Peyer's patch (tissue), 4 donors: ENCODE data around the gene GABRD. TPM values are rescaled to one million over a fixed set of nuclear protein-coding genes. Genes with fewer than 3 reads are reported as not detected.
A peak's percentile ranks its signal among the peaks of the same experiment; 100 is the strongest.

Experiments
- DNase-seq, 3 donors: peaks; one replicate each; pipeline ENCODE4 v3.0.0-alpha.2; 2017 to 2019
- H3K27ac ChIP-seq, 4 donors: fragments of 200-600 bp; sonication (generic); one replicate each; pipeline ENCODE4 v1.5.1; 2016 to 2019
- H3K27me3 ChIP-seq, 2 donors: fragments of 200-600 bp; sonication (generic); one replicate each; pipeline ENCODE4 v1.5.1; 2019
- H3K36me3 ChIP-seq, 3 donors: fragments of 200-600 bp; sonication (generic); one replicate each; pipeline ENCODE4 v1.5.1; 2016 to 2019
- H3K4me1 ChIP-seq, 4 donors: fragments of 200-600 bp; sonication (generic); one replicate each; pipeline ENCODE4 v1.5.1; 2016 to 2019
- H3K4me3 ChIP-seq, 4 donors: fragments of 200-600 bp; sonication (generic); 1 replicate in 3 of 4; 2 replicates in 1 of 4; pipeline ENCODE4 v1.5.1; 2016 to 2019; ENCODE audit warnings: mild to moderate bottlenecking in 1 of 4
- H3K9me3 ChIP-seq, 4 donors: fragments of 200-600 bp; sonication (generic); one replicate each; pipeline ENCODE4 v1.5.1; 2016 to 2019; ENCODE audit warnings: mild to moderate bottlenecking in 1 of 4
- CTCF ChIP-seq, 6 experiments: fragments of 450-650 bp in 4 of 6; fragments of 200-600 bp in 2 of 6; sonication (generic) in 1 of 6; IDR thresholded peaks; one replicate each; pipeline ENCODE4 v1.5.1; 2017 to 2019; ENCODE audit warnings: antibody characterized with exemption in 6 of 6, mild to moderate bottlenecking in 3 of 6, moderate library complexity in 1 of 6
- POLR2A ChIP-seq, 2 donors: fragments of 450-650 bp; IDR thresholded peaks; one replicate each; pipeline ENCODE4 v1.5.1; 2017; ENCODE audit warnings: antibody characterized with exemption in 2 of 2, mild to moderate bottlenecking in 2 of 2, moderate library complexity in 2 of 2
- total RNA-seq, 4 donors: library from RNA; depleted of rRNA; stranded (reverse); fragments of >200 nt; gene quantifications; one replicate each; pipeline ENCODE4 v1.1.0, GENCODE V29; 2016

Gene GABRD
- total RNA-seq: not detected

GRCh38 chr1:2019172-2019543 is at the start of gene GABRD:
Gene GABRD (plus strand): TSS chr1:2019345. CDS start chr1:2019424, 79 bp downstream.
- Histone ChIP-seq H3K27me3 (peaks cover 0 to 29% of the 10 kb centered on the region in 2 donors), H3K9me3 (peaks cover 0 to 3% (median 0%) of the 10 kb centered on the region in 4 donors), H3K36me3 (no peaks in the 10 kb centered on the region), H3K4me1 (peaks cover 0 to 8% (median 3%) of the 10 kb centered on the region in 4 donors), H3K4me3 (peak within 1 kb of the TSS in 3 of 4 donors; percentile 18 to 46 (median 27)), H3K27ac (no peak within 1 kb of the TSS)
- no peak for DNase-seq
- TF ChIP-seq POLR2A (IDR thresholded peaks at IDR 0.05) (no peak), CTCF (IDR thresholded peaks at IDR 0.05) (no peak)

GRCh38 chr1:1969505-1969900 is 49.6 kb upstream of the GABRD start:
- Histone ChIP-seq H3K4me3 (no peak overlapping the region), H3K27me3 (no peaks in the 10 kb centered on the region), H3K4me1 (no peaks in the 10 kb centered on the region), H3K36me3 (no peaks in the 10 kb centered on the region), H3K9me3 (no peaks in the 10 kb centered on the region), H3K27ac (no peak overlapping the region)
- no peak for TF ChIP-seq CTCF (IDR thresholded peaks at IDR 0.05)
- no peak for TF ChIP-seq POLR2A (IDR thresholded peaks at IDR 0.05)
- no peak for DNase-seq

GRCh38 chr1:1969953-1970716 is 49.0 kb upstream of the GABRD start:
- no peaks in the 10 kb centered on the region for H3K9me3 ChIP-seq
- no peak for DNase-seq
- no peaks in the 10 kb centered on the region for H3K36me3 ChIP-seq
- H3K27ac ChIP-seq: no peak overlapping the region
- H3K27me3 ChIP-seq: no peaks in the 10 kb centered on the region
- H3K4me3 ChIP-seq: no peak overlapping the region
- TF ChIP-seq CTCF (IDR thresholded peaks at IDR 0.05): no peak
- TF ChIP-seq POLR2A (IDR thresholded peaks at IDR 0.05): no peak
- H3K4me1 ChIP-seq: no peaks in the 10 kb centered on the region

- Histone ChIP-seq H3K4me1 (no peaks in the 10 kb centered on the region), H3K27me3 (no peaks in the 10 kb centered on the region), H3K4me3 (no peak overlapping the region), H3K9me3 (no peaks in the 10 kb centered on the region), H3K27ac (no peak overlapping the region), H3K36me3 (no peaks in the 10 kb centered on the region)
- no peak for DNase-seq
- TF ChIP-seq POLR2A (IDR thresholded peaks at IDR 0.05) (no peak), CTCF (IDR thresholded peaks at IDR 0.05) (no peak)
These were observed 48.1 kb upstream of the GABRD start for GRCh38 chr1:1971017-1971416.

- Histone ChIP-seq H3K9me3 (no peaks in the 10 kb centered on the region), H3K27ac (no peak overlapping the region)
These were observed 47.5 kb upstream of the GABRD start for GRCh38 chr1:1971688-1972087.

More at GRCh38 chr1:1971688-1972087, 47.5 kb upstream of the GABRD start:
- H3K27me3 ChIP-seq: no peaks in the 10 kb centered on the region
- no peaks in the 10 kb centered on the region for H3K36me3 ChIP-seq
- TF ChIP-seq CTCF (IDR thresholded peaks at IDR 0.05): no peak
- no peak for TF ChIP-seq POLR2A (IDR thresholded peaks at IDR 0.05)
- no peak overlapping the region for H3K4me3 ChIP-seq
- H3K4me1 ChIP-seq: no peaks in the 10 kb centered on the region
- no peak for DNase-seq
